ENCODE results near the gene PHF21A. TPM values are rescaled to one million over a fixed set of nuclear protein-coding genes. Genes with fewer than 3 reads are reported as not detected.

The PHF21A gene
- total RNA-seq, 1 experiment from 2014 or later = 29.4 TPM

DNA sequence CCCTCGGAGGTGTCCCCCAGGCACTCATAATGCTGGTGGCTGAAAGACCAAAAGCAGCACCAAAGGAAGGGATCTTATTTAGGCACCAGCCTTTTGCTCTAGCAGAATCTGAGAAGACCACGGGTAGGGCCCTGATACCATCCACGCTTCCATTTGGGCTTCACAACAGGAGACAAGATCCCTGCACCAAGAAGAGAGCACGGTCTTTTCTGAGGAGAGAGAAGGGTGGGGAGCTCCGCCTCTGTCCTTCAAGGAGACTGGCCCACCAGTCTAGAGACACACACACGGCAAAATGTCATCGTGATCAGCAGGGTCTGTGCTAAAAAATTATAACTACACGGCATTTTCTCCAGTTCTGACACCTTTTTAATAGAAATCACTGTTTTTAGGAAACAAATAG, 189.0 kb downstream of the PHF21A start:
- no peak overlapping the region for H3K4me3 Mint-ChIP-seq
- POLR2A ChIA-PET = interaction anchor here (0.5 to 0.6 kb wide), 2 partner anchors 8 to 48 kb away, joined by 3 to 4 read pairs; no protein-coding TSS in a partner anchor
- TF ChIP-seq ZBTB21 (CRISPR knock-in tag; IDR thresholded peaks at IDR 0.05; ENCODE audit: borderline replicate concordance) (no peak), ATF1 (CRISPR knock-in tag; IDR thresholded peaks at IDR 0.05) (no peak), ZNF396 (CRISPR knock-in tag; IDR thresholded peaks at IDR 0.05; ENCODE audit: borderline replicate concordance) (no peak), ZNF416 (CRISPR knock-in tag; IDR thresholded peaks at IDR 0.05) (no peak), NR1H2 (CRISPR knock-in tag; IDR thresholded peaks at IDR 0.05) (no peak), NR3C1 (CRISPR knock-in tag; conservative IDR thresholded peaks at IDR 0.05; ENCODE audit: low read depth) (no peak), NFYB (CRISPR knock-in tag; conservative IDR thresholded peaks at IDR 0.05; ENCODE audit: low read depth) (no peak), SMAD4 (CRISPR knock-in tag; IDR thresholded peaks at IDR 0.05) (no peak), ZNF671 (CRISPR knock-in tag; IDR thresholded peaks at IDR 0.05) (no peak), ZNF425 (CRISPR knock-in tag; conservative IDR thresholded peaks at IDR 0.05) (no peak), PRDM15 (CRISPR knock-in tag; IDR thresholded peaks at IDR 0.05) (no peak), FOXK1 (CRISPR knock-in tag; IDR thresholded peaks at IDR 0.05) (no peak), EMX1 (CRISPR knock-in tag; IDR thresholded peaks at IDR 0.05) (no peak), KAT7 (CRISPR knock-in tag; IDR thresholded peaks at IDR 0.05; ENCODE audit: borderline replicate concordance) (no peak), JUN (CRISPR knock-in tag; IDR thresholded peaks at IDR 0.05) (no peak), MYBL2 (CRISPR knock-in tag; IDR thresholded peaks at IDR 0.05) (no peak), ZNF281 (CRISPR knock-in tag; IDR thresholded peaks at IDR 0.05) (no peak), TCF7 (CRISPR knock-in tag; IDR thresholded peaks at IDR 0.05; ENCODE audit: low read depth) (no peak)
- TF ChIP-seq, protein P1, sequence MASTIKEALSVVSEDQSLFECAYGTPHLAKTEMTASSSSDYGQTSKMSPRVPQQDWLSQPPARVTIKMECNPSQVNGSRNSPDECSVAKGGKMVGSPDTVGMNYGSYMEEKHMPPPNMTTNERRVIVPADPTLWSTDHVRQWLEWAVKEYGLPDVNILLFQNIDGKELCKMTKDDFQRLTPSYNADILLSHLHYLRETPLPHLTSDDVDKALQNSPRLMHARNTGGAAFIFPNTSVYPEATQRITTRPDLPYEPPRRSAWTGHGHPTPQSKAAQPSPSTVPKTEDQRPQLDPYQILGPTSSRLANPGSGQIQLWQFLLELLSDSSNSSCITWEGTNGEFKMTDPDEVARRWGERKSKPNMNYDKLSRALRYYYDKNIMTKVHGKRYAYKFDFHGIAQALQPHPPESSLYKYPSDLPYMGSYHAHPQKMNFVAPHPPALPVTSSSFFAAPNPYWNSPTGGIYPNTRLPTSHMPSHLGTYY (CRISPR knock-in tag; IDR thresholded peaks at IDR 0.05) = no peak
- CTCF ChIA-PET = interaction anchor here (0.7 kb wide), 1 partner anchor 74 kb away, joined by 4 read pairs; no protein-coding TSS in a partner anchor
- DNase-seq (ENCODE audit: low spot score) = no peak
- H3K36me3 Mint-ChIP-seq = peaks cover 25% of the 10 kb centered on the region
- no peaks in the 10 kb centered on the region for H3K9me3 Mint-ChIP-seq
- no peak for ATAC-seq
- no peaks in the 10 kb centered on the region; the same call in 1 of the 2 replicates for H3K27me3 Mint-ChIP-seq (ENCODE audit: low read depth)
- H3K27ac Mint-ChIP-seq = 0 out of 2 replicates have a peak overlapping the region, but pooled peaks have one; percentile 89
- no peaks in the 10 kb centered on the region; the same call in 1 of the 2 replicates for H3K4me1 Mint-ChIP-seq

All from WTC11 (cell line).